ENCODE measurements around the gene SH3RF3. TPM values are rescaled to one million over a fixed set of nuclear protein-coding genes. Genes with fewer than 3 reads are reported as not detected.

The SH3RF3 gene
- total and polyA plus RNA-seq, 10 of the 15 experiments (the other 5 are each of a cell fraction or from before 2014, with no cell fraction given), result 0.08 to 8.8 (median 2.3) TPM

- Histone ChIP-seq H3K27ac (ENCODE audit: control insufficient read depth, insufficient read depth) (no peak overlapping the region), H3K4me3 (no peak overlapping the region), H3K4me2 (ENCODE audit: control insufficient read depth, insufficient read depth) (no peak overlapping the region), H2AFZ (ENCODE audit: control insufficient read depth, low read depth, low read length) (no peak overlapping the region), H3K9ac (ENCODE audit: control insufficient read depth, insufficient read depth, low read length) (no peak overlapping the region), H3K27me3 (replicated peaks in 1 of 2; ENCODE audit: control insufficient read depth in 2 of 2, insufficient read depth in 2 of 2, low read length in 1 of 2) (no peaks in the 10 kb centered on the region), H3K4me1 (ENCODE audit: control insufficient read depth, insufficient read depth, low read length) (no peaks in the 10 kb centered on the region), H3K36me3 (ENCODE audit: control insufficient read depth in 2 of 2, insufficient read depth in 2 of 2, low read length in 1 of 2) (no peaks in the 10 kb centered on the region), H3K79me2 (ENCODE audit: control insufficient read depth, insufficient read depth, low read length) (no peaks in the 10 kb centered on the region), H3K9me3 (replicated peaks; ENCODE audit: control insufficient read depth, insufficient read depth, low read length) (no peaks in the 10 kb centered on the region), H4K20me1 (ENCODE audit: control insufficient read depth, insufficient read depth) (no peaks in the 10 kb centered on the region)
- TF ChIP-seq SP1 (IDR thresholded peaks at IDR 0.05; ENCODE audit: low read depth, low read length) (no peak), RAD21 (IDR thresholded peaks at IDR 0.05; ENCODE audit: insufficient read depth, low read depth, low read length) (no peak), ATF3 (IDR thresholded peaks at IDR 0.05; ENCODE audit: borderline replicate concordance, extremely low read depth, low read depth, low read length) (no peak), TBL1XR1 (IDR thresholded peaks at IDR 0.05; ENCODE audit: low read depth, low read length) (no peak), KDM1A (IDR thresholded peaks at IDR 0.05; ENCODE audit: borderline replicate concordance) (no peak), SREBF2 (IDR thresholded peaks at IDR 0.05; ENCODE audit: low read length) (no peak), CBX3 (IDR thresholded peaks at IDR 0.05; ENCODE audit: borderline replicate concordance, low read depth) (no peak), ZBTB11 (CRISPR knock-in tag; IDR thresholded peaks at IDR 0.05) (no peak)
- WGBS (ENCODE audit: insufficient coverage, insufficient replicate concordance, low lambda C conversion rate, missing lambda C conversion rate), result 57% methylated on average over 14 of the region's 14 CpGs
- POLR2A ChIA-PET, result no interaction called here
- ATAC-seq (no peak), FAIRE-seq (no peak), DNase-seq (ENCODE audit: low read depth, low spot score) (no peak)
- intact Hi-C loops (cut with micrococcal nuclease; ENCODE audit: unreplicated experiment) (no loop called here), in situ Hi-C loops (cut with MboI) (loop anchor here (5.0 kb wide), 1 partner anchor 51 kb away; no protein-coding TSS in a partner anchor)
- CTCF ChIA-PET, result interaction anchor here (0.6 kb wide), 1 partner anchor 233 kb away, joined by 4 read pairs; no protein-coding TSS in a partner anchor
- SMC1A ChIA-PET (ENCODE audit: uncharacterized antibody, unreplicated experiment), result no interaction called here
- RAD21 ChIA-PET (ENCODE audit: unreplicated experiment), result interaction anchor here (0.8 kb wide), 1 partner anchor 19 kb away, joined by 3 read pairs; no protein-coding TSS in a partner anchor
- BruUV-seq (replicated peaks), result no TSS peak
Observed at GRCh38 chr2:109188496-109188890, 59.5 kb downstream of the SH3RF3 start.

All from GM12878 (cell line).